GM19193 (cell line): ENCODE measurements around the gene UBE2Q1.

Experiments
- POLR2A ChIP-seq: IDR thresholded peaks from 4 replicates; pipeline ENCODE4 v1.6.1; 2011; ENCODE audit not compliant: insufficient read depth, insufficient read length; ENCODE audit errors: extremely low read depth

Gene UBE2Q1

GRCh38 chr1:154557939-154558719 is at the start of gene UBE2Q1:
UBE2Q1 (minus strand) TSS chr1:154558662; CDS start chr1:154558553, 109 bp downstream.
- TF ChIP-seq POLR2A = no peak

GRCh38 chr1:154607609-154608396 is 49.3 kb upstream of the UBE2Q1 start, which contains the start of gene ADAR:
ADAR (minus strand) TSS chr1:154608186; CDS start chr1:154608006, 180 bp downstream.
- peak; percentile 85 for TF ChIP-seq POLR2A

- TF ChIP-seq POLR2A = no peak
Observed at GRCh38 chr1:154607106-154607608, 48.7 kb upstream of the UBE2Q1 start.

DNA sequence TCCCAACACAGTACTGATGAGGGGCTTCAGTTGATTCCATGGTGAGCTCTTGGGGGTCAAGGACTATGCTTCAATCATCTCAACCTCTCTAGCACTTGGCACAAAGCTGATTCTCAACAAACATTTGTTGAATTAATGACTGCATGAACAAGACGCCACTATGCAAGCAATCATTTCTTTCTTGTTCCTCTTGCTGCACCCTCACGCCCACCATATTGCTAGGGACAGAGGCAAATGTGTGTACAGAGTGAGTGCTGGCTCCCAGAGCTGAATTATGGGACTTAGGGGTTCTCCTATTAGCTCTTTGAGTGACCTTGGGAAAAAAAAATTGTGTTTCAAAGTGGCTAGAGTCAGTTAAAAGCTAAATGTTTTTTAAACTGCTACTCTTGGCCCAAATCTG is 47.1 kb upstream of the UBE2Q1 start:
- no peak for TF ChIP-seq POLR2A

- no peak for TF ChIP-seq POLR2A
Observed at GRCh38 chr1:154603317-154603716, 44.9 kb upstream of the UBE2Q1 start.

- no peak for TF ChIP-seq POLR2A
Observed at GRCh38 chr1:154599658-154600057, 41.2 kb upstream of the UBE2Q1 start.

DNA sequence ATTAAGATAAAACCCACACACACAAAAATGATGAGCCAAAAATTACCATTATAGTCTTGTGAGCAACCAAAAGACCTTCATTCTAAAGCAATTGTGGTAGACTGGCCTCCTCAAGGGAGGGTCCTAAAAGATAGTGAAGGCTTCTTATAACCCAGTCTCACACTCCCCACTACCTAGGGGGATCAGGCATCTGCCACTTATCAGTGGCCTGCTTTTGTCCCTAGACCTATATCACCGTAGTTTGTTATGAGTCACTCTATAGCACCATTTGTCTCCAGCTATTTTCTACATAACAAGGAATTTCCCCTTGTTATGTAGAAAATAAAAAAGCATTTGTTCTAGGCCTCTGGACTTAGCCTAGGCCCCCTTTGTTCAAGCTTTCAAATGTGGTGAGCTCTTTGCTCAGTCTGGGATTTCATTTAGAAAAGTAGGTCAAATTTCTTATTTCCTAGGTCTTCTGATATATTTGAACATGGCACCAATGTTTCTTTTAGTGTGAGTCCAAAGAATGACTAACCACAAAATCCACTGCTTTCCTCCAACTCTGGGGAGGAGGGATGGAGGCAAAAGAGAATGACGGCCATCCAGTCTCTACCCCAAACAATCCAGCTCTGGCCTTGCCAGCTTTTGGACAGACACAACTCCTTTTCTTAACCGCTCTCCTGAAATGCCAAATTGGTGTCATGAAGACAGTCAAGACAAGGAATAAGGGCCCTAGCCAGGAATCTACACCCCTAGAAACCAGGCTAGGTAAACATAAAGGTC is 40.6 kb upstream of the UBE2Q1 start:
- TF ChIP-seq POLR2A = no peak

GRCh38 chr1:154595621-154596020 is 37.2 kb upstream of the UBE2Q1 start:
- no peak for TF ChIP-seq POLR2A

DNA sequence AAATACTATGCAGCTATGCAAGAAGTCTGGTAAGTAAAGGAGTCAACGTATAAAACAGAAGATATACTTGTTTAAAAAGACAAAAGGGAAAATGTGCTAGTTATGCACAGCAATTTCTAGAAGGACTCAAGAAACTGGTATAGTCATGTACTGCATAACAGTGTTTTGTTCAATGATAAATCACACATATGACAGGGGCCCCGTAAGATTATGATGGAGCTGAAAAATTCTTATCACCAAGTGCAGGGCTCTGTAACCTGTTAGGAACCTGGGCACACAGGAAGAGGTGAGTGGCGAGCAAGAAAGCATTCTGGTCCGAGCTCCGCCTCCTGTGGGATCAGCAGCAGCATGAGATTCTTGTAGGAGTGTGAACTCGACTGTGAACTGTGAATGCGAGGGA is 36.3 kb upstream of the UBE2Q1 start:
- TF ChIP-seq POLR2A = no peak

GRCh38 chr1:154593390-154593789 is 34.9 kb upstream of the UBE2Q1 start:
- TF ChIP-seq POLR2A = no peak

- TF ChIP-seq POLR2A = no peak
Observed at GRCh38 chr1:154591206-154591605, 32.7 kb upstream of the UBE2Q1 start.

DNA sequence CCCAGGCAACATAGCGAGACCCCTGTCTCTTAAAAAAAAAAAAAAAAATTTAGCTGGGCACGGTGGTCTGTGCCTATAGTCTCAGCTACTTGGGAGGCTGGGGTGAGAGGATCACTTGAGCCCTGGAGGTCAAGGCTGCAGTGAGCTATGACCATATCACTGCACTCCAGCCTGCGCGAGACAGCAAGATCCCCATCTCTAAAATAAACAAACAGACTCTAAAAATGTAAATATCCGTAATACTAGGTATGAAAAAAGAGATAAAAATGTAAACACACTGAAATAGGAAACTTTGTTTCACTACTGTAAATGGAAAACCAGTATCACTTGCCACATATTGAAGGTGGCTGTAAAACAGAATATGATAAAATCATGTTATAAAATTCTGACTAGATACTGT is 32.3 kb upstream of the UBE2Q1 start:
- no peak for TF ChIP-seq POLR2A

GRCh38 chr1:154589780-154590179 is 31.3 kb upstream of the UBE2Q1 start:
- peak; percentile 33 for TF ChIP-seq POLR2A

- TF ChIP-seq POLR2A = no peak
Observed at GRCh38 chr1:154586641-154587040, 28.2 kb upstream of the UBE2Q1 start.

DNA sequence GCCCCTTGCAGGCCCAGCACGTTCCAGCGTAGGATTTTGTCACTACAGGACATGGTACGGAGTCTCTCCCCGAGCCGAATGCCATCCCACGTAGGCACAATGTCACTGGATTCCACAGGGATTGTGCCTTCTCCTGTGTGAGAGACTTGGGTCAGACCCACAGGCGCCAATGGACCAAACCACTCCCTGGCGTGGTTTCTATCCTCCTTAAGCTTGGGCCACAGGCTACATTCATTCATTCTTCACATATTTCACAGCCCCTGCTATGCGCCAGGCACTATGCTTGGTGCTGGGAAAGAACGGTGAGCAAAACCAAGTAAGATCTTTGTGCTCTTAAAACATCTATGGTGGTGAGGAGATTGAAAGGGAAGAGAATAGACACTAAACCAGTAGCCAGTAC is 27.8 kb upstream of the UBE2Q1 start:
- no peak for TF ChIP-seq POLR2A
